Natural killer cell treated with Interleukin-12 subunit alpha and Interleukin-12 subunit beta and Interleukin-15 and Interleukin-18, amount 100 ng/mL, for 72 hours (primary cell): ENCODE measurements around the gene PDE8A. TPM values are rescaled to one million over a fixed set of nuclear protein-coding genes. Genes with fewer than 3 reads are reported as not detected.
"Not testable (repeated sequence)": the region's sequence is repeated elsewhere in the genome, so short reads cannot be mapped to it uniquely, and the experiment has no call there.

Experiments
- ATAC-seq, 2 donors: fragments of 150-1000 bp; cut with Tn5 transposase in 1 of 2; sonication (Bioruptor Pico), chemical (Tn5 transposase) in 1 of 2; 2 replicates each; pipeline ENCODE4 v1.10.0; 2021
- DNase-seq: peaks from one replicate; pipeline ENCODE4 v3.0.0; 2022; ENCODE audit warnings: low spot score
- H3K27ac Mint-ChIP-seq, 2 donors: 1 replicate in 1 of 2; 2 replicates in 1 of 2; pipeline ENCODE4 v1.8.0; 2022; ENCODE audit warnings: mixed read lengths in 2 of 2, mild to moderate bottlenecking in 1 of 2, moderate library complexity in 1 of 2
- H3K27me3 Mint-ChIP-seq, 2 donors: 1 replicate in 1 of 2; 2 replicates in 1 of 2; pipeline ENCODE4 v1.8.0; 2022; ENCODE audit warnings: mixed read lengths in 2 of 2
- H3K36me3 Mint-ChIP-seq: one replicate; pipeline ENCODE4 v1.8.0; 2022; ENCODE audit warnings: mixed read lengths
- H3K4me1 Mint-ChIP-seq, 2 donors: 1 replicate in 1 of 2; 2 replicates in 1 of 2; pipeline ENCODE4 v1.8.0; 2022; ENCODE audit warnings: low read depth in 2 of 2, mixed read lengths in 2 of 2, mild to moderate bottlenecking in 1 of 2
- H3K4me3 Mint-ChIP-seq: one replicate; pipeline ENCODE4 v1.8.0; 2022; ENCODE audit warnings: mixed read lengths
- H3K9me3 Mint-ChIP-seq: 2 replicates; pipeline ENCODE4 v1.8.0; 2022; ENCODE audit warnings: mixed read lengths
- total RNA-seq, 2 donors: library from RNA; stranded (reverse); gene quantifications; one replicate each; pipeline ENCODE4 v1.2.3, GENCODE V29; 2022

The PDE8A gene
- total RNA-seq, 2 donors from 2014 or later: 27.0 to 32.0 TPM

DNA sequence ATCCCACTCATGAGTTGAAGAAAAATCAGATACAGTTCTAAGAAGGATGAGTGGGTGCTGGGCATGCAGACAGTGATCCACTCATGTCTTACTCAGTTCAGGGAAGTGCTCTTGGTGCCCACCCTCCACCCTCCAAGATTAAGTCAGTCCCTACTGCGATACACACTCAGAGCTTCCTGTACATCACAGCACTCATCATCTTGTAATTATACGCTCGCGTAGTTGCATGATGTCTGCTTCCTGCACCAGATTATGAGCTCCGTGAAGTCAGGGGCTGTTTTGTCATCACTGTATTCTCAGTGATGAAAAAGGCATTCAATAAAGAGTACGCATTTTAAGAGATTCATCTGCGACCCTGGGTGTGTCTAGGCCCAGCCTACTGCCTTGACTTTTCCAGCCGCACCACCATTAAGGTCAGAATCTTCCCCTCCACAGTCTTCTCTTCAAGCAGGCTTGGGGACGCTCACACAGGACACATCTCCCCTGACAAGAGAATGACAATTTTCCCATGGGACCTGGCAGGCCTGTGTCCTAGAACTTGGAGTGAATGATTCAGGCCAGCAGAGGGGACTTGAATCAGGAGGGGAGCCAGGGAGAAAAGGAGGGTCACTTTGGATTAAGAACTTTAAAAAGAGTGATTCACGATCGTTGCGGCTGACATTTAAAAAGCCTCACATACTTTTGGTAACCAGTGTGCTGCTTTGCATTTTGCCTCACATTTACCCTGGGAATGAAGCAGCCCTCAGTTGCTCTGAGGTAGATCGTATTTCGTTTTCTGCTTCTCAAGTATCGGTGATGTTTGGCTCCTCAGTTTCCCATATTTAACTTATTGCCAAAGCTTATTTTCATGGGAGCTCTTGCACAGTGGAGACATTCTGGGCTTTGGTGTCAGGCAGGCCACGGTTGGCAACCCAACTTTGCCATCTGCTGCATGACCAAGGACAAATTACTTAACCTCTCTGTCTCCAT, 7.9 kb upstream of the PDE8A start:
- ATAC-seq: no peak
- H3K36me3 Mint-ChIP-seq: no peaks in the 10 kb centered on the region
- H3K4me3 Mint-ChIP-seq: no peak overlapping the region
- H3K27ac Mint-ChIP-seq: no peak overlapping the region
- no peaks in the 10 kb centered on the region for H3K9me3 Mint-ChIP-seq
- H3K27me3 Mint-ChIP-seq: peaks cover 0 to 5% of the 10 kb centered on the region in 2 donors
- no peak for DNase-seq
- peaks cover 0 to 3% of the 10 kb centered on the region in 2 donors for H3K4me1 Mint-ChIP-seq

DNA sequence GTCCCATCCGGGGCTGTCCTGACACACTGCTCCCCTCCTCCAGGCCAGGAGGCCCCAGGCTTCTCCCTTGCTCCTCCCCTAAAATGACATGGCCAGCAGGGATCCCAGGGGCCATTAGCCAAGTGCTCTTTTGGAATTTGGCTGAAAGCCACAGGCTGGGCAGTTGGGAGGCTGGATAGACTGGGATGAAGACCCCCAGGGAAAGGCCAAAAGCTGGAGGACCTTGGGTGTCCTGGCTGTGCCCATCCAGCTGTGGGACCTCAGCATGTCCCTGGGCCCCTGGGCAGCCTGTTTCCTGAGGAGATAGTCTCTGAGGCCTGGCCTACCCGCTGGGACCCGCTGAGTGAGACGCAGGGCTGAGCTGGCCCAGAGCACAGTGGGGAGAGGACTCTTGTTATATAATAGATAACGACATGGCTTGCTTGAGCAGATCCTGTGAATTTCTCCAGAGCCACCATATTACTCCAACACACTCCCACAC, 5.7 kb upstream of the PDE8A start:
- no peak for ATAC-seq
- H3K36me3 Mint-ChIP-seq: no peaks in the 10 kb centered on the region

GRCh38 chr15:84976746-84977345, 4.8 kb upstream of the PDE8A start:
- Mint-ChIP-seq H3K9me3 (no peaks in the 10 kb centered on the region), H3K4me3 (no peak overlapping the region), H3K36me3 (no peaks in the 10 kb centered on the region), H3K27ac (no peak overlapping the region), H3K27me3 (peaks cover 0 to 3% of the 10 kb centered on the region in 2 donors), H3K4me1 (peaks cover 7 to 8% of the 10 kb centered on the region in 2 donors)
- no peak for DNase-seq
- ATAC-seq: no peak

More for the DNA sequence above, 5.7 kb upstream of the PDE8A start:
- Mint-ChIP-seq H3K4me3 (no peak overlapping the region), H3K27ac (no peak overlapping the region), H3K4me1 (peaks cover 7 to 8% of the 10 kb centered on the region in 2 donors), H3K27me3 (peaks cover 0 to 3% of the 10 kb centered on the region in 2 donors), H3K9me3 (no peaks in the 10 kb centered on the region)
- DNase-seq: no peak

DNA sequence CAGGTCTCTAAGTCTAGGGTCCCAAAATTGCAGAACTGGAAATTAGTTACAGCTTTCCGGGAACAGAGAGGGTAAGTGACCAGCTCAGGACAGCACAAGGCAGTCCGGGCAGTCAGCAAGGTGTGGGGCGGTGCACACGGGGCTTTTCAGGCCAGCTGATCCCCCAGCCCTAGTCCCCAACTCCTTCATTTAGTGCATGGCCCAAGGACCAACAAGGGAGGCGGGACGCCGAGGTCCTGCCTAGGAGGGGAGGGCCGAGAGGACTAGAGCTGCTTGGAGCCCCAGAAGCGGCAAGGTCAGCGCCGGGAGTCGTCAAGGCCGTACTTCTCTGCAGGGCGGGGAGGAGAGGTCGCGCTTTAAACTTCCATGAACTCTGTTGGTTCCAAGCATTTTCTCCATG, 2.0 kb upstream of the PDE8A start:
- Mint-ChIP-seq H3K27me3 (peaks cover 0 to 3% of the 10 kb centered on the region in 2 donors), H3K4me3 (peak overlapping the region; percentile 90), H3K27ac (peak overlapping the region in 1 of 2 donors; percentile 81), H3K36me3 (no peaks in the 10 kb centered on the region), H3K4me1 (peaks cover 25 to 28% of the 10 kb centered on the region in 2 donors), H3K9me3 (no peaks in the 10 kb centered on the region)
- ATAC-seq (no peak), DNase-seq (no peak)

GRCh38 chr15:84980196-84981053, 1.2 kb upstream of the PDE8A start:
- ATAC-seq: peak; percentile 77 to 82
- peak; percentile 87 for DNase-seq
- Mint-ChIP-seq H3K27me3 (peaks cover 0 to 3% of the 10 kb centered on the region in 2 donors), H3K36me3 (no peaks in the 10 kb centered on the region), H3K4me1 (peaks cover 27 to 31% of the 10 kb centered on the region in 2 donors), H3K27ac (peak overlapping the region; percentile 81 to 83), H3K4me3 (peak overlapping the region; percentile 90), H3K9me3 (no peaks in the 10 kb centered on the region)

GRCh38 chr15:84981054-84981710, 474 bp upstream of the PDE8A start:
- peaks cover 0 to 3% of the 10 kb centered on the region in 2 donors for H3K27me3 Mint-ChIP-seq
- DNase-seq (peak; percentile 97), ATAC-seq (peak; percentile 90 to 93)
- H3K9me3 Mint-ChIP-seq: no peaks in the 10 kb centered on the region
- no peaks in the 10 kb centered on the region for H3K36me3 Mint-ChIP-seq
- peak overlapping the region; percentile 81 to 83 for H3K27ac Mint-ChIP-seq
- peaks cover 31% of the 10 kb centered on the region in 2 donors for H3K4me1 Mint-ChIP-seq
- H3K4me3 Mint-ChIP-seq: peak overlapping the region; percentile 90

DNA sequence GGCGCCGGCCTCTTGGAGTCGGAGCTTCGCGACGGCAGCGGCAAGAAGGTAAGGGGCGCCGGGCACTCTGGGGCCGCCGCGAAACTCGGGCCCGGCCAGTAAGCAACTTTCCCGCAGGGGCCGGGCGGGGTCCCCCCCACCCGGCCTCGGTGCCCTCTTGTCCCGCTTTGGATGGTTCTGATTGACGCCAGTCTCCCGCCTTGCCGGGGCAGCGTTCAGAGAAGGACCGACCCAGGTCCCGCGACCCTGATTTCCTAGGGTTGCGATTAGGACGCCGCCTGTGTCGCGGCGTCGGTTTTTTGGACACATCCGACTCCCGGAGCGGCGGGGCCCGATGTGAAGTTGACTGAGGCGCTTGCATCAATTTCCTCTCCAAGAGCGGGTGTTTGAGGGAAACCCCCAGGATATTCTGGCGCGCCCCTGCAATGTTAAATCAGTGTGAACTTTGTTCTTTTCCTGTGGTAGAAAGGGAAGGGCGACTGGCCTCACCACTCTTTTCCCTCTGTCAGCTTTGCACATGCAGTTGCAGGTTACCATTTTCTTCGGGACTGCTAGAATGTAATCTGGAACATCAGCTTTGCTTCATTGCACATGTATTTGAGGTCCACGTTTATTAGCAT, 755 bp downstream of the PDE8A start:
- no peaks in the 10 kb centered on the region for H3K36me3 Mint-ChIP-seq
- peaks cover 0 to 3% of the 10 kb centered on the region in 2 donors for H3K27me3 Mint-ChIP-seq
- H3K4me1 Mint-ChIP-seq: peaks cover 31 to 34% of the 10 kb centered on the region in 2 donors
- peak; percentile 78 for DNase-seq
- ATAC-seq: no peak
- H3K4me3 Mint-ChIP-seq: peak overlapping the region; percentile 86
- peak overlapping the region; percentile 63 to 91 for H3K27ac Mint-ChIP-seq
- H3K9me3 Mint-ChIP-seq: no peaks in the 10 kb centered on the region

- Mint-ChIP-seq H3K9me3 (no peaks in the 10 kb centered on the region), H3K36me3 (no peaks in the 10 kb centered on the region), H3K27ac (peak overlapping the region; percentile 63 to 91), H3K4me3 (peak overlapping the region; percentile 86), H3K27me3 (peaks cover 0 to 3% of the 10 kb centered on the region in 2 donors), H3K4me1 (peaks cover 32 to 38% of the 10 kb centered on the region in 2 donors)
- ATAC-seq (no peak), DNase-seq (no peak)
Observed at GRCh38 chr15:84983294-84983693, 1.6 kb downstream of the PDE8A start.

GRCh38 chr15:84983711-84984110, 2.1 kb downstream of the PDE8A start:
- H3K9me3 Mint-ChIP-seq: no peaks in the 10 kb centered on the region
- H3K27me3 Mint-ChIP-seq: no peaks in the 10 kb centered on the region
- H3K4me1 Mint-ChIP-seq: peaks cover 37 to 39% of the 10 kb centered on the region in 2 donors
- H3K27ac Mint-ChIP-seq: no peak overlapping the region
- H3K36me3 Mint-ChIP-seq: no peaks in the 10 kb centered on the region
- peak overlapping the region; percentile 86 for H3K4me3 Mint-ChIP-seq
- DNase-seq (no peak), ATAC-seq (no peak)

DNA sequence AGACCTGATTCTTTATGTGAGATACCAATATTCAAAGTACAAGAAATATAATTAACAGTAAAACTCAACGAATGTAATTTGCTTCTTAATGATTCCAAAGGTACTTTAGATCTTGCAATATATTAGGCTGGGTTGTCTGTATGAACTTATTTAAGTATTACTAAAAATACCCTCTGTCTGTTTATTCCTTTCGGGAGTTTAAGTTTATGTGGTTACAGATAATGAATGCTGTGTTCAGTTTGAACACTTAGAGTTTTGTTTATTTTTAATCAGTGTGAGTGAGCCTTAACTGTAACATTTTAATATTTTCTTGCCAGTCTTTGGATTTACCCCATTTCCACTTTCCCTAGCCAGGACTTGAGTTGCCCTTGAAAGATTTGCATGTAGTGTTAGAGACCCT, 3.5 kb downstream of the PDE8A start:
- H3K4me3 Mint-ChIP-seq: no peak overlapping the region
- H3K27me3 Mint-ChIP-seq: no peaks in the 10 kb centered on the region
- H3K4me1 Mint-ChIP-seq: peaks cover 35 to 41% of the 10 kb centered on the region in 2 donors
- H3K36me3 Mint-ChIP-seq: no peaks in the 10 kb centered on the region
- no peak for ATAC-seq
- no peaks in the 10 kb centered on the region for H3K9me3 Mint-ChIP-seq
- DNase-seq: no peak
- H3K27ac Mint-ChIP-seq: peak overlapping the region in 1 of 2 donors; percentile 21

GRCh38 chr15:84987351-84987750, 5.7 kb downstream of the PDE8A start:
- H3K27me3 Mint-ChIP-seq: not testable (repeated sequence)

DNA sequence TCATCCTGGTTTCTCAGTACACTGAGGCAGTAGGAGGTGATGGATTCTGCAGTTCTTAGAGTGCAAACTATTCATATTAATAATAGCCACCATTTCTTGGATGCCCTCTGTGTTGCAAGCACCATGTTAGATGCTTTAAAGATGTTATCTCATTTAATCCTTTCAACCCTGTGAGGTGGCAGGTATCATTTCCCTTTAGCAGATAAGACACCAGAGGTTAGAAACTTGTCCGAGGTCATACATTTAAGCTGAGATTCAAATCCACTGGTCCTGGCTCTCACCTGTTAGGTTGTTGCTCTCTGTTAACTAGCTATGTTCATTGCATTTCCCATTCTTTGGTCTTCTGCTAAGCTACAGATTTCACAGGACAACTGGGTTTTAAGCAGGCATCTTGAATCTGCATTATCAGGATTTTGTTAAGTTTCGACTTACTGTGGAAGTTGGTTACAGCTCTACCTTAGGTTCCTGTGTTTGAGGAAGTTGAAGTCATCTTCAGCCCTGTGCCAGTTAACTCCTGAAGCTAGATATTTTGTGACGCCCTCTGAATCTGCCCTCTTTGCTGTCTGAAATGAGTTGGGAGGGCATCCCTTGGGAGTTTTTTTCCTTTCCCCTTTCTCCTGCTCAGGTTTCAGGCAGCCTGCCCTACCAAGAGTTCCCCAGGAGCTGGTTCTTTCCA, 6.4 kb downstream of the PDE8A start:
- Mint-ChIP-seq H3K27ac (no peak overlapping the region), H3K4me1 (peaks cover 50 to 53% of the 10 kb centered on the region in 2 donors), H3K9me3 (no peaks in the 10 kb centered on the region), H3K36me3 (no peaks in the 10 kb centered on the region), H3K4me3 (no peak overlapping the region), H3K27me3 (no peaks in the 10 kb centered on the region)
- no peak for ATAC-seq
- no peak for DNase-seq

More at GRCh38 chr15:84987351-84987750, 5.7 kb downstream of the PDE8A start:
- peaks cover 51 to 54% of the 10 kb centered on the region in 2 donors for H3K4me1 Mint-ChIP-seq
- H3K36me3 Mint-ChIP-seq, DNase-seq, H3K9me3 Mint-ChIP-seq, H3K4me3 Mint-ChIP-seq, ATAC-seq, H3K27ac Mint-ChIP-seq: not testable (repeated sequence)
